Adrenal gland (tissue), 12 donors: Measurements from ENCODE around the gene SYT5. TPM values are rescaled to one million over a fixed set of nuclear protein-coding genes. Genes with fewer than 3 reads are reported as not detected.

Experiments used
- DNase-seq, 7 donors: peaks; one replicate each; pipeline ENCODE4 v3.0.0-alpha.2; 2019 to 2020
- H3K27ac ChIP-seq, 5 donors: fragments of 200-600 bp; sonication (generic) in 4 of 5; 1 replicate in 3 of 5; 2 replicates in 2 of 5; pipeline versions ENCODE4 v1.5.1 to v1.8.0; 2016 to 2020; ENCODE audit warnings: mild to moderate bottlenecking in 1 of 5
- H3K27me3 ChIP-seq: fragments of 200-600 bp; 2 replicates; pipeline ENCODE4 v1.8.0; 2021
- H3K36me3 ChIP-seq, 2 donors: fragments of 200-600 bp; replicated peaks in 1 of 2; 1 replicate in 1 of 2; 2 replicates in 1 of 2; pipeline versions ENCODE4 v1.5.1 to v1.8.0; 2018 to 2022
- H3K4me1 ChIP-seq, 2 donors: fragments of 200-600 bp; replicated peaks in 1 of 2; 1 replicate in 1 of 2; 2 replicates in 1 of 2; pipeline versions ENCODE4 v1.5.1 to v1.8.0; 2018 to 2021
- H3K4me3 ChIP-seq, 4 donors: fragments of 200-600 bp; sonication (generic) in 3 of 4; one replicate each; pipeline ENCODE4 v1.5.1; 2016 to 2018
- H3K9me3 ChIP-seq, 3 donors: fragments of 200-600 bp; sonication (generic) in 1 of 3; replicated peaks in 1 of 3; 1 replicate in 2 of 3; 2 replicates in 1 of 3; pipeline versions ENCODE4 v1.5.1 to v1.8.0; 2016 to 2021
- CTCF ChIP-seq, 6 experiments: fragments of 450-650 bp in 4 of 6; fragments of 200-600 bp in 2 of 6; sonication (generic) in 1 of 6; IDR thresholded peaks; 1 replicate in 5 of 6; 2 replicates in 1 of 6; pipeline versions ENCODE4 v1.5.1 to v1.8.0; 2016 to 2021; ENCODE audit warnings: antibody characterized with exemption in 6 of 6, mild to moderate bottlenecking in 2 of 6, moderate library complexity in 1 of 6
- POLR2A ChIP-seq, 2 donors: fragments of 450-650 bp; IDR thresholded peaks; one replicate each; pipeline ENCODE4 v1.6.1; 2017; ENCODE audit warnings: antibody characterized with exemption in 2 of 2, mild to moderate bottlenecking in 2 of 2, moderate library complexity in 1 of 2
- WGBS, 4 donors: extraction: QIAGEN DNeasy Blood & Tissue Kit in 2 of 4; methylation state at CpG; one replicate each; pipeline versions ENCODE4 v1.1.5 to v1.1.7; 2013 to 2017; 5-methylcytosine and 5-hydroxymethylcytosine counted together
- intact Hi-C, 2 donors: fragments of 100-400 bp; cut with DNase I; formaldehyde crosslinking; loops; one replicate each; pipeline versions ENCODE4 v1.14.1 to v1.15.0; 2022 to 2023
- microRNA-seq, 3 donors: library from miRNA; unstranded; fragments of <30 nt; microRNA quantifications; one replicate each; pipeline ENCODE4, GENCODE V29; 2017 to 2020
- polyA plus RNA-seq, 3 donors: library from polyadenylated mRNA; stranded (reverse); fragments of 200-250 nt in 2 of 3; fragments of 350-450 nt in 1 of 3; fragmentation: Illumina TruSeq in 1 of 3; extraction: RNeasy Lipid Tissue Mini Kit (QIAGEN cat#74804) in 1 of 3; gene quantifications; one replicate each; pipeline ENCODE4 v1.2.3, GENCODE V29; 2013 to 2014
- small RNA-seq, 2 donors: library from RNA; depleted of rRNA; stranded (forward); fragments of <200 nt; gene quantifications; one replicate each; pipeline ENCODE3, GENCODE V24; 2016
- total RNA-seq, 9 donors: library from RNA; depleted of rRNA in 4 of 9; stranded (reverse); fragments of >200 nt in 4 of 9; fragments of 120-200 nt in 1 of 9; fragmentation: NEBNext Ultra II Directional in 1 of 9; extraction: Animal tissue kit (Norgen Biotek cat#: 25700) in 1 of 9; gene quantifications; one replicate each; pipeline versions ENCODE4 v1.1.0 to v1.2.4, GENCODE V29; 2013 to 2023
- donor health status: healthy with polysubstance abuse.
- donor health status: Bipolar disorder and iron deficiency.
- donor health status: DM: yes; HTN: yes; CAD: no.
- donor health status: DM: no; HTN: no; CAD: no.
- donor health status: DM: no; HTN: no; CAD: no.
- donor health status: DM: yes; HTN: yes; CAD: no.

SYT5 gene
- total and polyA plus RNA-seq, 12 donors, result 0.07 to 52.0 (median 10.6) TPM; not detected in 3

- no peak for TF ChIP-seq POLR2A (IDR thresholded peaks at IDR 0.05)
- no peak for TF ChIP-seq CTCF (IDR thresholded peaks at IDR 0.05)
- Histone ChIP-seq H3K9me3 (no peaks in the 10 kb centered on the region), H3K4me3 (no peak overlapping the region), H3K27me3 (peaks cover 13% of the 10 kb centered on the region), H3K4me1 (no peaks in the 10 kb centered on the region), H3K27ac (no peak overlapping the region), H3K36me3 (no peaks in the 10 kb centered on the region)
- intact Hi-C loops, result no loop called here
- WGBS, 4 donors, result 77 to 86% (median 81%) methylated on average over 16 of the region's 16 CpGs
- no peak for DNase-seq
Observed at GRCh38 chr19:55131421-55131820, 48.7 kb downstream of the SYT5 start.

Small RNA genes within 50 kb of the gene (microRNA-seq; reads per million reads assigned to microRNA genes)
- 0 reads per million in 3 donors for gene MIR7975

Small RNA genes within 50 kb of the gene (small RNA-seq; reads per million reads assigned to genes)
- gene MIR7975 (0 to 0.12 reads per million in 2 donors), gene RF01210 (0 reads per million in 2 donors)

Other genes with a start within 250 kb of the SYT5 start
- gene NLRP7, start 232.8 kb downstream of the SYT5 start, total RNA-seq, result not detected
- under 1 TPM in 1 of 3 donors, not detected in 2; 0.05 TPM for gene NLRP7, start 232.8 kb downstream of the SYT5 start, polyA plus RNA-seq
- 1 to 10 TPM in 5 of 9 donors, under 1 TPM in 4; 0.34 to 4.4 (median 1.3) TPM for gene NLRP2, start 213.9 kb downstream of the SYT5 start, total RNA-seq
- gene NLRP2, start 213.9 kb downstream of the SYT5 start, polyA plus RNA-seq, result 1 to 10 TPM in 2 of 3 donors, under 1 TPM in 1; 0.08 to 3.9 (median 2.3) TPM
- under 1 TPM in 2 of 9 donors, not detected in 7; 0.11 to 0.22 TPM for gene GP6, start 142.0 kb downstream of the SYT5 start, total RNA-seq
- gene GP6, start 142.0 kb downstream of the SYT5 start, polyA plus RNA-seq, result under 1 TPM in 1 of 3 donors, not detected in 2; 0.07 TPM
- 10 to 100 TPM in 6 of 9 donors, 1 to 10 TPM in 3; 6.8 to 27.9 (median 10.6) TPM for gene RDH13, start 117.1 kb downstream of the SYT5 start, total RNA-seq
- 1 to 10 TPM; 7.2 to 8.5 (median 7.9) TPM for gene RDH13, start 117.1 kb downstream of the SYT5 start, polyA plus RNA-seq
- 1 to 10 TPM in 6 of 9 donors, under 1 TPM in 2, not detected in 1; 0.60 to 4.4 (median 2.0) TPM for gene EPS8L1, start 104.4 kb downstream of the SYT5 start, total RNA-seq
- gene EPS8L1, start 104.4 kb downstream of the SYT5 start, polyA plus RNA-seq, result 1 to 10 TPM in 2 of 3 donors, not detected in 1; 3.6 to 8.0 TPM
- gene PPP1R12C, start 62.7 kb downstream of the SYT5 start, total RNA-seq, result 100 to 1,000 TPM in 1 of 9 donors, 10 to 100 TPM in 8; 45.8 to 113 (median 74.2) TPM
- 100 to 1,000 TPM in 2 of 3 donors, 10 to 100 TPM in 1; 22.1 to 251 (median 220) TPM for gene PPP1R12C, start 62.7 kb downstream of the SYT5 start, polyA plus RNA-seq
- gene TNNT1, start 31.1 kb downstream of the SYT5 start, total RNA-seq, result 10 to 100 TPM in 1 of 9 donors, 1 to 10 TPM in 1, under 1 TPM in 4, not detected in 3; 0.36 to 11.1 (median 0.90) TPM
- gene TNNT1, start 31.1 kb downstream of the SYT5 start, polyA plus RNA-seq, result 1 to 10 TPM in 1 of 3 donors, under 1 TPM in 1, not detected in 1; 0.48 to 2.5 TPM
- gene TNNI3, start 22.6 kb downstream of the SYT5 start, total RNA-seq, result 100 to 1,000 TPM in 1 of 9 donors, 10 to 100 TPM in 1, 1 to 10 TPM in 1, not detected in 6; 9.7 to 461 (median 20.5) TPM
- gene TNNI3, start 22.6 kb downstream of the SYT5 start, polyA plus RNA-seq, result 10 to 100 TPM in 2 of 3 donors, under 1 TPM in 1; 0.51 to 25.3 (median 24.4) TPM
- gene DNAAF3, start 13.7 kb downstream of the SYT5 start, total RNA-seq, result 1 to 10 TPM; 1.9 to 5.8 (median 3.4) TPM
- 1 to 10 TPM; 2.1 to 4.5 (median 3.9) TPM for gene DNAAF3, start 13.7 kb downstream of the SYT5 start, polyA plus RNA-seq
- gene PTPRH, start 29.2 kb upstream of the SYT5 start, total RNA-seq, result 100 to 1,000 TPM in 1 of 9 donors, 10 to 100 TPM in 8; 42.8 to 159 (median 54.8) TPM
- 10 to 100 TPM; 30.1 to 54.9 (median 34.9) TPM for gene PTPRH, start 29.2 kb upstream of the SYT5 start, polyA plus RNA-seq
- gene TMEM86B, start 48.5 kb upstream of the SYT5 start, total RNA-seq, result 1 to 10 TPM; 1.5 to 5.2 (median 4.1) TPM
- gene TMEM86B, start 48.5 kb upstream of the SYT5 start, polyA plus RNA-seq, result 10 to 100 TPM in 2 of 3 donors, under 1 TPM in 1; 0.20 to 47.8 (median 23.1) TPM
- 100 to 1,000 TPM in 2 of 9 donors, 10 to 100 TPM in 7; 28.9 to 116 (median 87.2) TPM for gene PPP6R1, start 78.7 kb upstream of the SYT5 start, total RNA-seq
- gene PPP6R1, start 78.7 kb upstream of the SYT5 start, polyA plus RNA-seq, result 100 to 1,000 TPM in 1 of 3 donors, 10 to 100 TPM in 2; 33.4 to 102 (median 56.1) TPM
- 10 to 100 TPM; 22.0 to 46.0 (median 31.8) TPM for gene HSPBP1, start 99.8 kb upstream of the SYT5 start, total RNA-seq
- gene HSPBP1, start 99.8 kb upstream of the SYT5 start, polyA plus RNA-seq, result 10 to 100 TPM; 18.8 to 49.8 (median 49.2) TPM
- 10 to 100 TPM in 7 of 9 donors, 1 to 10 TPM in 2; 2.0 to 24.9 (median 13.1) TPM for gene BRSK1, start 103.7 kb upstream of the SYT5 start, total RNA-seq
- 10 to 100 TPM in 2 of 3 donors, 1 to 10 TPM in 1; 7.2 to 64.3 (median 27.6) TPM for gene BRSK1, start 103.7 kb upstream of the SYT5 start, polyA plus RNA-seq
- gene TMEM150B, start 145.1 kb upstream of the SYT5 start, total RNA-seq, result 10 to 100 TPM in 2 of 9 donors, 1 to 10 TPM in 6, under 1 TPM in 1; 0.11 to 20.8 (median 7.9) TPM
- gene TMEM150B, start 145.1 kb upstream of the SYT5 start, polyA plus RNA-seq, result 1 to 10 TPM in 2 of 3 donors, under 1 TPM in 1; 0.51 to 4.7 (median 2.5) TPM
- 10 to 100 TPM in 6 of 9 donors, 1 to 10 TPM in 3; 3.9 to 38.3 (median 14.9) TPM for gene KMT5C, start 159.6 kb upstream of the SYT5 start, total RNA-seq
- gene KMT5C, start 159.6 kb upstream of the SYT5 start, polyA plus RNA-seq, result 10 to 100 TPM in 2 of 3 donors, 1 to 10 TPM in 1; 1.4 to 56.7 (median 30.3) TPM
- under 1 TPM in 2 of 9 donors, not detected in 7; 0.17 to 0.18 TPM for gene COX6B2, start 174.4 kb upstream of the SYT5 start, total RNA-seq
- gene COX6B2, start 174.4 kb upstream of the SYT5 start, polyA plus RNA-seq, result not detected
- not detected for gene GARIN5B, start 183.0 kb upstream of the SYT5 start, total RNA-seq
- not detected for gene GARIN5B, start 183.0 kb upstream of the SYT5 start, polyA plus RNA-seq
- under 1 TPM in 2 of 9 donors, not detected in 7; 0.17 to 0.28 TPM for gene IL11, start 190.2 kb upstream of the SYT5 start, total RNA-seq
- 1 to 10 TPM in 1 of 3 donors, under 1 TPM in 1, not detected in 1; 0.24 to 1.1 TPM for gene IL11, start 190.2 kb upstream of the SYT5 start, polyA plus RNA-seq
- gene TMEM190, start 196.5 kb upstream of the SYT5 start, total RNA-seq, result 1 to 10 TPM in 2 of 9 donors, under 1 TPM in 1, not detected in 6; 0.55 to 2.3 (median 1.1) TPM
- gene TMEM190, start 196.5 kb upstream of the SYT5 start, polyA plus RNA-seq, result 10 to 100 TPM in 1 of 3 donors, 1 to 10 TPM in 1, under 1 TPM in 1; 0.62 to 63.0 (median 4.7) TPM
- 1 to 10 TPM in 8 of 9 donors, under 1 TPM in 1; 0.28 to 9.3 (median 2.9) TPM for gene TMEM238, start 204.0 kb upstream of the SYT5 start, total RNA-seq
- under 1 TPM in 1 of 3 donors, not detected in 2; 0.13 TPM for gene TMEM238, start 204.0 kb upstream of the SYT5 start, polyA plus RNA-seq
- 1,000 to 10,000 TPM in 4 of 9 donors, 100 to 1,000 TPM in 5; 194 to 2,378 (median 694) TPM for gene RPL28, start 205.6 kb upstream of the SYT5 start, total RNA-seq
- gene RPL28, start 205.6 kb upstream of the SYT5 start, polyA plus RNA-seq, result 1,000 to 10,000 TPM in 2 of 3 donors, 100 to 1,000 TPM in 1; 577 to 2,804 (median 2,164) TPM
- gene UBE2S, start 227.5 kb upstream of the SYT5 start, total RNA-seq, result 10 to 100 TPM; 13.0 to 57.1 (median 20.3) TPM
- gene UBE2S, start 227.5 kb upstream of the SYT5 start, polyA plus RNA-seq, result 10 to 100 TPM in 2 of 3 donors, 1 to 10 TPM in 1; 8.8 to 18.0 (median 11.9) TPM